ENCODE data around the gene EPAS1. TPM values are rescaled to one million over a fixed set of nuclear protein-coding genes. Genes with fewer than 3 reads are reported as not detected.

The EPAS1 gene
- polyA plus RNA-seq, 2 of the 4 experiments (the other 2 are of a cell fraction) = 128 to 143 TPM

DNA sequence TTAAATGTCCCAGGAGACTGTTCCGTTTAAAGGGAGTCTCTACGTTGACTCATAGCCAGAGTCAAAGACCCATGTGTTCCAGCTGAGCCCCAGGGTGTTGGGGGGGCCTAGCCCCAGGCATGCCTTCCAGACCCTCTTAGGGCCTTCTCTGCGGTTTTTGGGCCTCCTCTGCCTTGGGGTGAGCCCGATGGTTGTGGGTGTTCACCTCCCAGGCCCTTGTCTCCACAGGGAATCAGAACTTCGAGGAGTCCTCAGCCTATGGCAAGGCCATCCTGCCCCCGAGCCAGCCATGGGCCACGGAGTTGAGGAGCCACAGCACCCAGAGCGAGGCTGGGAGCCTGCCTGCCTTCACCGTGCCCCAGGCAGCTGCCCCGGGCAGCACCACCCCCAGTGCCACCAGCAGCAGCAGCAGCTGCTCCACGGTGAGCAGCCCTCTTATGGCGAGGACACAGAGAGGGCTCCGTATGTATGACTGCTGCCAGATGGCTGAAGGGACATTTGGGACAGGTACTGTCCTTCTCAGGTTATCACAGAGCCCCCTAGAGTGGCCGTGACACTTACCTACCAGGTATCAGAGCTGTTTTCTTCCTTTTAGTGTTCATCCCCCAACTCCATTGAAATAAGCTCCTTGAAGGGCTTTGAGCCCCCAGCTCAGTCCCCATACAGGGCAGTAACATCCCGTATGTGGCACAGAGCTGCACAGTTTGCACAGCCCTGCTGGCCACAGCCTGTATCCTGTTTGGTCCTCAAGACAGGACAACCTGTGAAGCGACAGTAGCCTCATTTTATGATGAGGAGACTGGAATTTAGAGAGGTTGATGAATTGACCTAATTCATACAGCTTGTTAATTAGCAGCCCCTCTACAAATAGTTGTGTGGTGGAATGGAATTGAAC, 80.7 kb downstream of the EPAS1 start:
- POLR2A ChIA-PET = no interaction called here
- no peak for FAIRE-seq
- 0 out of 3 replicates have a peak, but pooled peaks cover 6% of the 10 kb centered on the region for H3K9me3 ChIP-seq
- DNase-seq (ENCODE audit: low read depth in 1 of 2, low spot score in 1 of 2) = no peak
- no peaks in the 10 kb centered on the region for H3K4me1 ChIP-seq
- H3K4me3 ChIP-seq = no peak overlapping the region
- peak overlapping the region in 1 of 2 experiments; percentile 0; a peak in 1 of 6 replicates for H3K27ac ChIP-seq
- no peak for TF ChIP-seq RNF2 (IDR thresholded peaks at IDR 0.05; ENCODE audit: borderline replicate concordance, low read depth)
- TF ChIP-seq HEYL (CRISPR knock-in tag; IDR thresholded peaks at IDR 0.05) = no peak
- TF ChIP-seq EP300 (IDR thresholded peaks at IDR 0.05) = no peak
- ATAC-seq = no peak; a peak in 1 of 6 replicates
- H3K4me2 ChIP-seq = no peak overlapping the region
- 85% methylated on average over 15 of the region's 16 CpGs for WGBS (ENCODE audit: missing lambda C conversion rate)
- CTCF ChIA-PET = interaction anchor here (0.6 to 3.8 kb wide), 12 partner anchors 9 to 772 kb away, joined by 3 to 23 read pairs (median 4); no protein-coding TSS in a partner anchor

- H3K4me1 ChIP-seq = no peaks in the 10 kb centered on the region
- ATAC-seq (no peak), FAIRE-seq (no peak), DNase-seq (ENCODE audit: low read depth in 1 of 2, low spot score in 1 of 2) (no peak)
- WGBS (ENCODE audit: missing lambda C conversion rate) = 78% methylated on average over 3 of the region's 3 CpGs
- H3K27ac ChIP-seq = no peak overlapping the region
- CTCF ChIA-PET = interaction anchor here (0.7 to 3.8 kb wide), 9 partner anchors 12 to 386 kb away, joined by 3 to 23 read pairs (median 3); no protein-coding TSS in a partner anchor
- H3K4me3 ChIP-seq = no peak overlapping the region
- no peak overlapping the region for H3K4me2 ChIP-seq
- no peak for TF ChIP-seq E2F6 (IDR thresholded peaks at IDR 0.05; ENCODE audit: borderline replicate concordance, low read depth)
- POLR2A ChIA-PET = no interaction called here
- no peaks in the 10 kb centered on the region for H3K9me3 ChIP-seq
Measured at GRCh38 chr2:46378616-46379015, 81.4 kb downstream of the EPAS1 start.

- POLR2A ChIA-PET = no interaction called here
- H3K4me3 ChIP-seq = no peak overlapping the region
- TF ChIP-seq ZC3H11A (IDR thresholded peaks at IDR 0.05) (no peak), REST (IDR thresholded peaks at IDR 0.05) (no peak), NR3C1 (IDR thresholded peaks at IDR 0.05) (no peak), CEBPB (IDR thresholded peaks at IDR 0.05) (no peak)
- WGBS (ENCODE audit: missing lambda C conversion rate) = 79% methylated on average over 9 of the region's 9 CpGs
- no peaks in the 10 kb centered on the region for H3K4me1 ChIP-seq
- ATAC-seq (no peak), FAIRE-seq (peak; percentile 67), DNase-seq (ENCODE audit: low read depth in 1 of 2, low spot score in 1 of 2) (no peak)
- no peaks in the 10 kb centered on the region for H3K9me3 ChIP-seq
- CTCF ChIA-PET = interaction anchor here (1.0 to 3.8 kb wide), 8 partner anchors 13 to 387 kb away, joined by 3 to 23 read pairs (median 5); no protein-coding TSS in a partner anchor
- H3K27ac ChIP-seq = no peak overlapping the region
- H3K4me2 ChIP-seq = no peak overlapping the region
Measured at GRCh38 chr2:46379213-46380037, 82.2 kb downstream of the EPAS1 start.

GRCh38 chr2:46380038-46380940, 83.1 kb downstream of the EPAS1 start:
- DNase-seq (ENCODE audit: low read depth in 1 of 2, low spot score in 1 of 2) = no peak
- TF ChIP-seq ZC3H11A (IDR thresholded peaks at IDR 0.05) = no peak
- no peak for TF ChIP-seq GATA3 (IDR thresholded peaks at IDR 0.05; ENCODE audit: borderline replicate concordance)
- TF ChIP-seq ZNF302 (CRISPR knock-in tag; IDR thresholded peaks at IDR 0.05) = no peak
- TF ChIP-seq HDAC2 (IDR thresholded peaks at IDR 0.05) = no peak
- no peak for TF ChIP-seq CHD2 (IDR thresholded peaks at IDR 0.05; ENCODE audit: low read length, partially characterized antibody)
- Histone ChIP-seq H3K27ac (no peak overlapping the region; a peak in 1 of 6 replicates), H3K4me2 (no peak overlapping the region), H3K4me1 (peaks cover 2% of the 10 kb centered on the region), H3K4me3 (no peak overlapping the region), H3K9me3 (no peaks in the 10 kb centered on the region)
- WGBS (ENCODE audit: missing lambda C conversion rate) = 90% methylated on average over 22 of the region's 22 CpGs
- ATAC-seq = no peak
- FAIRE-seq = no peak
- POLR2A ChIA-PET = no interaction called here
- CTCF ChIA-PET = interaction anchor here (0.7 to 3.8 kb wide), 9 partner anchors 8 to 388 kb away, joined by 3 to 23 read pairs (median 4); no protein-coding TSS in a partner anchor
